NCI-H2081 treated with DMSO at 0.1 percent for 48 hours (cell line): ENCODE data around the gene CCDC167.

Source experiments
- DNase-seq: peaks from one replicate; lab custom pipeline; 2025; lab: John Stamatoyannopoulos, UW

Gene CCDC167

DNA sequence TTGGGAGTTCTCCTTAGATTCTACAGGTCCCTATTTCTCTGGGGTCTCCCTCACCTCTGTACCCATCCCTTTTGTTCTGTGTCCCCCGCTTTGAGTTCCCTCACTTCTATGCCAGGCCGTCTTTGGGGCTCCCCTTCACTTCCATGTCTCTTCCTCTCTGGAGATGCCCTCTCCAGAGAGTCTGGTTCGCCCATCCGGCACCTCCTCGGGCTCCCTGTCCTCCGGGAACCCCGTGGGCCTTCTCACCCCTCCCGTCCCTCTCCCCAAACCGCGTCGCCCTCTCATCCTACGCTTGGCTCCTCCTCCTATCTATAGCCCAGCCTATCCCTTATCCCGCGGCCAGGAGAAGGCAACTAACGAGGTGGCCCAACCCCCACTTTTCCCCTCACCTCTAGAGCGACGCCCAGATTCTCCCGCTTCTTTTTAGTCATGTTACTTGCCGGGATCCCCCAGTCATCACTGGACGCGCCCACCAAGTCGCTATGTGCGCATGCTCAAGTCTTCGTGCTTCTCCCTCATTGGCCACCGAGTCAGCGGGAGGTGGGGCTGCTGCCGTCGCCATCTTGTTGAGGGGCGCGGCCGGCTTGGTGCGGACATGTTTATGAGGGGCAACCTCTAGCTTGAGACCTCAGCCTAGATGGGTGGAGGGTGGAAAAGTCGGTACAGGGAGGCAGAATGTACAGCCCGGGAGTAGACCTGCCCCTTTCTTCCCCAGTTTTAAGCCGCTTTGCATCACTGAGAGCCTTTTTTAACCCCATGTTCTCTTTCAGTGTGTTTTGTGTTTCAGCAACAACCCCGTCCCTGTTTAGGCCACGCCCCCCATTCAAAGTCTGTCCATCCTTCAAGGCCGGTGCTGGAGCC is at the start of gene CCDC167:
TSS of gene CCDC167 (minus strand) at position 461 of the 861 bp plus-strand sequence. CDS start at position 431, 30 bp downstream.
- DNase-seq: peak; percentile 95

DNA sequence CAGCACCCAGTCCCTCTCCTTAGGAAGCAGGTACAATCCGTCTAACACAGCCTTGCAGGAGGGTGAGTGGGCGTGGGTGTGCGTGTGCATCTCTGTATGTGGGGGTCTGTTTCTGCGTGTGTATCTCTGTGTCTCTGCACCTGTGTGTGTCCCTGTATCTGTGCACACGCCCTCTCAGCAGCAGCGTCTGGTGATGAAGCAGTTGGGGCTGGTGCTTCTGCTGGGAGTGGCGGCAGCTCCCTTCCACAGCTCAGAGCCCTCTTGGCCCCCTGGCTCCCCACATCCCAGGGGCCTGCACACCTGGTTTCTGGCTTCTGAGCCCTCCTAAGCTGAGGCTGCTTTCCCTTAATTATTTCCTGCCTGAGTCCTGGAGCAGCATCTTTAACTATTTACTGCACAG is 49.5 kb upstream of the CCDC167 start:
- no peak for DNase-seq

- DNase-seq: no peak
Observed at GRCh38 chr6:37548067-37548674, 48.5 kb upstream of the CCDC167 start.

DNA sequence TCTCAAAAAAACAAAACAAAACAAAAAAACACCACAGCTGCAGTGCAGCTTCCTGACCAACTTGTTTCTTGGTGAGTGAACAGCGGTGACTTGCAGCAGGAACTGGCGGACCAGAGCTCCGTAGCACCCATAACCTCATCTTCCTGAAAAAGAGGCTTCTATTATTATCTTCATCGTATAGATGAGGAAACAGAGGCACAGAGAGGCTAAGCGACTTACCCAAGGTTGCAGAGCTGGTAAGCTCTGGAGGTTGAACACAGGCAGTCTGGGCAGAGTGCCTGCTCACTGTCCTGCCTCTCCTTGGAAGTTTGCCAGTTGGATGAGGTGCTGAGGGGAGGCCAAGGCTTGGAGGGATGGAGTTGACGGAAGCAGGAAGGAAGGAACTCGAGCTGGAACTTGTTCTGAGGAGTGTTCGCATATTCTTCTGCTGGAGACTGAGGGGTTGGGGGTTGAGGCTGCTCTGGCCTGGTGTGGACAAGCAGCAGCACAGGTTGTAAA is 47.9 kb upstream of the CCDC167 start:
- DNase-seq: no peak

- DNase-seq: no peak
Observed at GRCh38 chr6:37546141-37546871, 46.6 kb upstream of the CCDC167 start.

DNA sequence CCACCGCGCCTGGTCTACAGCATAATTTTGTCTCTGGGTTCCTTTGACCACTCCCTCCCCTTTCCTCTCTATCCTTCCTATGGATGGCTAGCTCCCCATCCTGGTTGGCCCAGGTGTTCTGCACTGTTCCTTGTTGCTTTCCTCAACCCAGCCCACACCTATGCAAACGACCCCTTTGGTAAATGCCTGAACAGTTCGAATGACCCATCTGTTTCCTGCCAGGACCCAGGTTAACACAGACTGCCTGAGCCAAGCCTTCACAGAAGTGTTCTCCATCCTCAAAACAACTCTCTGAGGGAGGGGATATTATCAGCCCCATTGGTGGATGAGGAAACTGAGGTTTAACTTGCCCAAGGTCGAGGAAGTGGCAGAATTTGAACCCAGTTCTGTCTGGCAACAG is 44.8 kb upstream of the CCDC167 start:
- no peak for DNase-seq

GRCh38 chr6:37543361-37543760 is 43.7 kb upstream of the CCDC167 start:
- DNase-seq: no peak

- no peak for DNase-seq
Observed at GRCh38 chr6:37541346-37541745, 41.7 kb upstream of the CCDC167 start.

- no peak for DNase-seq
Observed at GRCh38 chr6:37540390-37540789, 40.7 kb upstream of the CCDC167 start.

DNA sequence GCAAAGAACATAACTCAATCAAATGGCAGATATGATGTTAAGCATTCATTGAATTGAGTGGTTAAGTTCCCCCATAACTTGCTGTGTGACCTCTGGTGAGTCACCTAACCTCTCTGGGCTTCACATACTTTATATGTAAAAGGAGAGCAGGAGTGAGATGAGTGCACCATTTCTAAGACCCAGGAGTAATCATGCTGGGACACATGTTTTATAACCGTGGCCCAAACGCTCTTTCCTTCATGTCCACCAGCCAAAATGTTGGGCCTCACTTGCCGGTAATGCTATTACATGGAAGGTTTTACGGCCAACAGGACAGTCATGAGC is 40.3 kb upstream of the CCDC167 start:
- no peak for DNase-seq

GRCh38 chr6:37539171-37540028 is 39.7 kb upstream of the CCDC167 start:
- DNase-seq: no peak

- no peak for DNase-seq
Observed at GRCh38 chr6:37538107-37538506, 38.4 kb upstream of the CCDC167 start.

GRCh38 chr6:37537548-37537947 is 37.9 kb upstream of the CCDC167 start:
- no peak for DNase-seq

DNA sequence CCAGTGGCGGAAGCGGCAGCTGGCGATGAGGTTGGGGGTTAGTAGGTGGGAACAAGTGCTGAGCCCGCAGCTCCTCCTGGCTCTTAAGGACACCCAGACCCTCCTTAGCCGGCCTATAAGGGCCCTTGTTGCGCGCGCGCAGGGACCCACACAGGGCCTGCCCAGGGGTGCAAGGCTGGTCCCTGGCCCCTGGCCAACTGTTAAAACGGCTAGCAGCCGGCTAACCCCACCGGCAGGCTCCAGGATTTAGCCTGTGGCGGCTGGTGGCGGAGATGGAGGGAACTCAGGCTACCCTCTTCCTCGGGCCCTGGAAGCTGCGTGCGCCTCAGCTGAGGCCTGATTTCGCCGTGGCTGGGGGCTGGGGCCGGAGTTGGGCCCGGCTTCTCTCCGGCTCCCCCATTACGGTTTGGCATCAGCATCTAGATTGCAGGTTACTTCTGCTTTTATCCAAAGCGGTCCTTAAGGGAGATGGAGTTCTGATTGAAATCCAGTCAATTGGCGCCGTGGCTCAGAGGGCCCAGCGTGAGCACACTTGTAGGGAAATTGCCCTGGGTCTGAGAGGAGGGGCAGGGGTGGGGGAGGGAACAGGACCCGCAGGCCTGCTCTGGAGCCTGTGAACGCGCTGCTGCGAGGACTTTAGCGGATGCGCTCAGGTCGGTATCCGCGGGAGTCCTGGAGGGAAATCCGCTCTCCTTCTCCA is 36.9 kb upstream of the CCDC167 start:
- no peak for DNase-seq

GRCh38 chr6:37535759-37536490 is 36.2 kb upstream of the CCDC167 start:
- no peak for DNase-seq

DNA sequence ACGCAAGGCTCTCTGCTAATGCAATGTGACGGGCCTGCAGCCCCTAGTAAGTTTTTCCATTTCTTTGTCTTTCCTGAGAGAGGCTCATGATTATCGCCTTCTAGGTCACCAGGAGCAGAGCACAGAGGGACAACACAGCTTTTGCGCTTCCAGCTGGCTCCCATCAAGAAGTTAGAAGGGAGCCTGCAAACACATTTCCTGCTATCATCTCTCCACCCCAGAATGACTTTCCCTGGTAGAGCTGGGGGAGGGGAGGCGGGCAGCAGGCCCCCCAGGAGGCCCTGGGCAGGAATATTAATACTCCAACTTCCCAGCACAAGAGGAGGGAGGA is 35.7 kb upstream of the CCDC167 start:
- DNase-seq: no peak

DNA sequence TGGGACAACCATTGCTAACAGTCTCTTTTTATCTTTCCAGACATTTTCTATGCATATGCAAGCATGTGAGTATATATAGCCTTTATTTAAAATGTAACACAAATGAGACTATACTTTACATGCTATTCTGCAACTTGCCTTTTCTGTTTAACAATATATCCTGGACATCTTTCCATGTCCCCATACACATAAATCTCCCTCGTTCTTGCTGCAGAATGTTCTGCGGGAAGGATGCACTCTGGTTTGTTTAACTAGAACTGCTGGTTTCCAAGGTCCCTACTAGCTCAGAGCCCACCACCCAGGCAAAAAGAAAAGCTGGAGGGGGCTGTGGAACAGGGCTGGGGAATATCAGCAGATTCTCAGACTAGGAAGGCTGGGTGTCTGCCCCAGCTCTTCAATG is 35.2 kb upstream of the CCDC167 start:
- no peak for DNase-seq

- DNase-seq: no peak
Observed at GRCh38 chr6:37532122-37532521, 32.4 kb upstream of the CCDC167 start.

- no peak for DNase-seq
Observed at GRCh38 chr6:37531437-37532036, 31.8 kb upstream of the CCDC167 start.

DNA sequence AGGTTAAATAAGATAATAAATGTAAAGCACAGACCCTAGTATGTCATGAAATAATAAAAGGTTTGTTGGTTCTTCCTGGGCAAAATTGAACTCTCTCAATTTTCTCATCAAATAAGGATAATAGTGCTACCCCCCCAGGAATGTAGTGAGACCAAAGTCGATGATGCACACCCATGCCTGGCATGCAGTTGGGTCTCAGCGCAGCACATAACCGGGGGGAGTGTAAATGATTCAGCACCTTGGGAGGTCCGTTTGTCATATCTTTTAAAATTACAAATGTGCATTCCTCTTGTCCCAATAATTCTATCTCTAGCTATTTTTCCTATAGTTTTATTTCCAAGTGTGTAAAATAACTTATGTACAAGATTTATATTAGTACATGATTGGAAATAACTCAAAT is 31.3 kb upstream of the CCDC167 start:
- DNase-seq: no peak
